Measurements from ENCODE around the gene MAPK4.

MAPK4 gene

GRCh38 chr18:50721451-50722120 lies 161.7 kb downstream of the MAPK4 start:
- H3K9ac ChIP-seq (ENCODE audit: low read length), result no peak overlapping the region
- H3K4me2 ChIP-seq (ENCODE audit: low read length), result no peak overlapping the region
- H3K27ac ChIP-seq (ENCODE audit: low read depth, low read length, poor library complexity, severe bottlenecking), result no peak overlapping the region
- H3K27me3 ChIP-seq (ENCODE audit: insufficient read depth, low read length), result peaks cover 4% of the 10 kb centered on the region
- no peak for TF ChIP-seq CTCF (IDR thresholded peaks at IDR 0.05; ENCODE audit: low read length)
- TF ChIP-seq EZH2 (IDR thresholded peaks at IDR 0.05; ENCODE audit: borderline replicate concordance, low read length), result no peak
- no peaks in the 10 kb centered on the region for H3K79me2 ChIP-seq (ENCODE audit: insufficient read depth, low read length)
- H3K36me3 ChIP-seq (ENCODE audit: insufficient read depth, low read length), result no peaks in the 10 kb centered on the region
- H3K4me1 ChIP-seq (ENCODE audit: insufficient read depth, low read length, severe bottlenecking), result no peaks in the 10 kb centered on the region
- H4K20me1 ChIP-seq (ENCODE audit: insufficient read depth, low read length), result no peaks in the 10 kb centered on the region
- no peaks in the 10 kb centered on the region for H3K9me3 ChIP-seq (ENCODE audit: low read length)
- no peak overlapping the region for H2AFZ ChIP-seq (ENCODE audit: low read length)
- H3K9me2 ChIP-seq (ENCODE audit: low read depth, low read length), result no peaks in the 10 kb centered on the region
- H3K4me3 ChIP-seq (ENCODE audit: low read depth, low read length, poor library complexity, severe bottlenecking), result no peak overlapping the region
- no peaks in the 10 kb centered on the region for H3F3A ChIP-seq (ENCODE audit: insufficient read depth, low read length)

- no peaks in the 10 kb centered on the region for H3F3A ChIP-seq (ENCODE audit: insufficient read depth, low read length)
- H3K9ac ChIP-seq (ENCODE audit: low read length), result no peak overlapping the region
- TF ChIP-seq CTCF (IDR thresholded peaks at IDR 0.05; ENCODE audit: low read length) (peak; percentile 9; the same call in 1 of the 2 replicates), EZH2 (IDR thresholded peaks at IDR 0.05; ENCODE audit: borderline replicate concordance, low read length) (no peak)
- H3K79me2 ChIP-seq (ENCODE audit: insufficient read depth, low read length), result no peaks in the 10 kb centered on the region
- no peaks in the 10 kb centered on the region for H3K4me1 ChIP-seq (ENCODE audit: insufficient read depth, low read length, severe bottlenecking)
- no peak overlapping the region for H2AFZ ChIP-seq (ENCODE audit: low read length)
- no peaks in the 10 kb centered on the region for H3K9me3 ChIP-seq (ENCODE audit: low read length)
- H3K36me3 ChIP-seq (ENCODE audit: insufficient read depth, low read length), result no peaks in the 10 kb centered on the region
- no peaks in the 10 kb centered on the region for H3K9me2 ChIP-seq (ENCODE audit: low read depth, low read length)
- no peaks in the 10 kb centered on the region for H4K20me1 ChIP-seq (ENCODE audit: insufficient read depth, low read length)
- H3K27me3 ChIP-seq (ENCODE audit: insufficient read depth, low read length), result peaks cover 4% of the 10 kb centered on the region
- H3K4me3 ChIP-seq (ENCODE audit: low read depth, low read length, poor library complexity, severe bottlenecking), result no peak overlapping the region
- no peak overlapping the region for H3K4me2 ChIP-seq (ENCODE audit: low read length)
- no peak overlapping the region for H3K27ac ChIP-seq (ENCODE audit: low read depth, low read length, poor library complexity, severe bottlenecking)
These were observed 162.4 kb downstream of the MAPK4 start for GRCh38 chr18:50722311-50722710.

GRCh38 chr18:50724751-50725151 lies 164.9 kb downstream of the MAPK4 start:
- Histone ChIP-seq H3K27me3 (ENCODE audit: insufficient read depth, low read length) (peaks cover 4% of the 10 kb centered on the region), H3K9ac (ENCODE audit: low read length) (no peak overlapping the region), H3K36me3 (ENCODE audit: insufficient read depth, low read length) (no peaks in the 10 kb centered on the region), H2AFZ (ENCODE audit: low read length) (no peak overlapping the region), H3K9me3 (ENCODE audit: low read length) (no peaks in the 10 kb centered on the region), H3K27ac (ENCODE audit: low read depth, low read length, poor library complexity, severe bottlenecking) (no peak overlapping the region), H3K9me2 (ENCODE audit: low read depth, low read length) (no peaks in the 10 kb centered on the region), H3K79me2 (ENCODE audit: insufficient read depth, low read length) (no peaks in the 10 kb centered on the region), H3K4me1 (ENCODE audit: insufficient read depth, low read length, severe bottlenecking) (no peaks in the 10 kb centered on the region), H3K4me2 (ENCODE audit: low read length) (no peak overlapping the region), H4K20me1 (ENCODE audit: insufficient read depth, low read length) (no peaks in the 10 kb centered on the region), H3K4me3 (ENCODE audit: low read depth, low read length, poor library complexity, severe bottlenecking) (no peak overlapping the region), H3F3A (ENCODE audit: insufficient read depth, low read length) (no peaks in the 10 kb centered on the region)
- TF ChIP-seq EZH2 (IDR thresholded peaks at IDR 0.05; ENCODE audit: borderline replicate concordance, low read length) (no peak), CTCF (IDR thresholded peaks at IDR 0.05; ENCODE audit: low read length) (no peak)
